ENCODE data around the gene LACC1. TPM values are rescaled to one million over a fixed set of nuclear protein-coding genes. Genes with fewer than 3 reads are reported as not detected.

Gene LACC1
- total and polyA plus RNA-seq, 2 donors (not counting 1 experiment from before 2014, with no cell fraction given): 1.4 to 5.3 TPM

DNA sequence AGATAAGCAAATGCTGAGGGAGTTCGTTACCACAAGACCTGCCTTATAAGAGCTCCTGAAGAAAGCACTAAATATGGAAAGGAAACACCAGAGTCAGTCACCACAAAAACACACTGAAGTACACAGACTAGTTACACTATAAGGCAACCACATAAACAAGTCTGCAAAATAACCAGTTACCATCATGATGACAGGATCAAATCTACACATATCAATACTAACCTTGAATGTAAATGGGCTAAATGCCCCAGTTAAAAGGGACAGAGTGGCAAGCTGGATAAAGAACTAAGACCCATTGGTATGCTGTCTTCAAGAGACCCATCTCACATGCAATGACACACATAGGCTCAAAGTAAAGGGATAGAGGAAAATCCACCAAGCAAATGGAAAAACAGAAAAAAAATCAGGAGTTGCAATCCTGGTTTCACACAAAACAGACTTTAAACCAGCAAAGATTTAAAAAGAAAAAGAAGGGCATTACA lies 26.7 kb upstream of the LACC1 start:
- H3K9me3 Mint-ChIP-seq (ENCODE audit: insufficient read depth): peaks cover 42% of the 10 kb centered on the region
- H3K27me3 ChIP-seq (replicated peaks in 1 of 4; ENCODE audit: control extremely low read depth in 1 of 4, control insufficient read depth in 3 of 4, insufficient read depth in 4 of 4, low read length in 3 of 4): no peaks in the 10 kb centered on the region
- no peak for TF ChIP-seq EZH2 (IDR thresholded peaks at IDR 0.05; ENCODE audit: borderline replicate concordance, insufficient read depth, low read depth, low read length, poor library complexity, severe bottlenecking)
- TF ChIP-seq, protein P1, sequence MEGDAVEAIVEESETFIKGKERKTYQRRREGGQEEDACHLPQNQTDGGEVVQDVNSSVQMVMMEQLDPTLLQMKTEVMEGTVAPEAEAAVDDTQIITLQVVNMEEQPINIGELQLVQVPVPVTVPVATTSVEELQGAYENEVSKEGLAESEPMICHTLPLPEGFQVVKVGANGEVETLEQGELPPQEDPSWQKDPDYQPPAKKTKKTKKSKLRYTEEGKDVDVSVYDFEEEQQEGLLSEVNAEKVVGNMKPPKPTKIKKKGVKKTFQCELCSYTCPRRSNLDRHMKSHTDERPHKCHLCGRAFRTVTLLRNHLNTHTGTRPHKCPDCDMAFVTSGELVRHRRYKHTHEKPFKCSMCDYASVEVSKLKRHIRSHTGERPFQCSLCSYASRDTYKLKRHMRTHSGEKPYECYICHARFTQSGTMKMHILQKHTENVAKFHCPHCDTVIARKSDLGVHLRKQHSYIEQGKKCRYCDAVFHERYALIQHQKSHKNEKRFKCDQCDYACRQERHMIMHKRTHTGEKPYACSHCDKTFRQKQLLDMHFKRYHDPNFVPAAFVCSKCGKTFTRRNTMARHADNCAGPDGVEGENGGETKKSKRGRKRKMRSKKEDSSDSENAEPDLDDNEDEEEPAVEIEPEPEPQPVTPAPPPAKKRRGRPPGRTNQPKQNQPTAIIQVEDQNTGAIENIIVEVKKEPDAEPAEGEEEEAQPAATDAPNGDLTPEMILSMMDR (IDR thresholded peaks at IDR 0.05): no peak

DNA sequence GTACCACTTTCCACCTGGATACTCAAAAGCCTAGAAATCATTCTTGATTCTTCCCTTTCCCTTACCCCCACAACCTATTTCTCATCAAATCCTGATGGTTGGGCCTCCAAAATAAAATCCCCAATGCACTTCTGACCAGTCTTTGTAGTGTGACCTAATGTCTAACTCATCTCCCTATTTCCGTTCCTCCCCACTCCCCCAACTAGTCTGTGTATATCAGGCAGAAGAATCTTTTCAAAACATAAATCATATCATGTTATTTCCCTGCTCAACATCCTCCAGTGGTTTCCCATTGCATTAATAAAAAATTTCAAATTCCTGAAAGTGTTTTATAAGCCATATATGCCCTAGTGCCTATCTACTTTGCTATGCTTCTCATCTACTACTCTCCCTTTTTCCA lies 17.8 kb upstream of the LACC1 start:
- CTCF ChIA-PET: no interaction called here
- POLR2A ChIA-PET: no interaction called here
- Histone ChIP-seq H3K27me3 (replicated peaks in 1 of 4; ENCODE audit: control extremely low read depth in 1 of 4, control insufficient read depth in 3 of 4, insufficient read depth in 4 of 4, low read length in 3 of 4) (no peaks in the 10 kb centered on the region), H3K9ac (ENCODE audit: low read length) (no peak overlapping the region), H3K9me3 (ENCODE audit: control extremely low read depth in 1 of 3, control insufficient read depth in 2 of 3, insufficient read depth in 1 of 3, low read length in 2 of 3) (peaks cover 0 to 1% (median 0%) of the 10 kb centered on the region in 3 donors), H3K36me3 (replicated peaks in 1 of 2; ENCODE audit: control extremely low read depth in 1 of 2, control insufficient read depth in 1 of 2, extremely low read depth in 1 of 2, insufficient read depth in 2 of 2, low read length in 1 of 2) (peaks cover 0 to 2% of the 10 kb centered on the region in 2 experiments), H3K4me2 (replicated peaks; ENCODE audit: low read depth, low read length, poor library complexity, severe bottlenecking) (no peak overlapping the region), H3K79me2 (ENCODE audit: control insufficient read depth, insufficient read depth, low read length) (no peaks in the 10 kb centered on the region), H3K4me1 (ENCODE audit: control insufficient read depth in 2 of 2, insufficient read depth in 2 of 2, low read length in 2 of 2) (no peaks in the 10 kb centered on the region), H4K20me1 (ENCODE audit: control insufficient read depth, insufficient read depth, low read length, poor library complexity, severe bottlenecking) (no peaks in the 10 kb centered on the region), H3K4me3 (ENCODE audit: control extremely low read depth in 1 of 5, extremely low read depth in 1 of 5, insufficient read depth in 1 of 5, low read depth in 2 of 5, low read length in 4 of 5) (no peak overlapping the region), H2AFZ (ENCODE audit: insufficient read depth, low read depth, low read length, poor library complexity, severe bottlenecking) (no peak overlapping the region), H3K27ac (ENCODE audit: low read length in 2 of 2) (no peak overlapping the region)
- no peaks in the 10 kb centered on the region for H3K9me3 Mint-ChIP-seq (ENCODE audit: insufficient read depth)
- no peak overlapping the region for H3K27ac Mint-ChIP-seq
- WGBS (ENCODE audit: insufficient coverage): no CpG with 5 or more reads among the region's 1 CpG
- TF ChIP-seq, protein P1 (IDR thresholded peaks at IDR 0.05): no peak
- no peak for TF ChIP-seq EZH2 (IDR thresholded peaks at IDR 0.05; ENCODE audit: borderline replicate concordance, insufficient read depth, low read depth, low read length, poor library complexity, severe bottlenecking)
- DNase-seq (no peak), ATAC-seq (ENCODE audit: low read depth) (no peak)
- no peaks in the 10 kb centered on the region for H3K27me3 Mint-ChIP-seq
- intact Hi-C loops (cut with micrococcal nuclease): no loop called here
- no peak overlapping the region for H3K4me3 Mint-ChIP-seq
- no peaks in the 10 kb centered on the region for H3K4me1 Mint-ChIP-seq

More for the DNA sequence above, 26.7 kb upstream of the LACC1 start:
- Histone ChIP-seq H3K9me3 (ENCODE audit: control extremely low read depth in 1 of 3, control insufficient read depth in 2 of 3, insufficient read depth in 1 of 3, low read length in 2 of 3) (peaks cover 8 to 32% (median 16%) of the 10 kb centered on the region in 3 donors), H4K20me1 (ENCODE audit: control insufficient read depth, insufficient read depth, low read length, poor library complexity, severe bottlenecking) (no peaks in the 10 kb centered on the region), H3K79me2 (ENCODE audit: control insufficient read depth, insufficient read depth, low read length) (no peaks in the 10 kb centered on the region), H3K4me3 (ENCODE audit: control extremely low read depth in 1 of 5, extremely low read depth in 1 of 5, insufficient read depth in 1 of 5, low read depth in 2 of 5, low read length in 4 of 5) (no peak overlapping the region), H2AFZ (ENCODE audit: insufficient read depth, low read depth, low read length, poor library complexity, severe bottlenecking) (no peak overlapping the region), H3K27ac (ENCODE audit: low read length in 2 of 2) (no peak overlapping the region), H3K36me3 (replicated peaks in 1 of 2; ENCODE audit: control extremely low read depth in 1 of 2, control insufficient read depth in 1 of 2, extremely low read depth in 1 of 2, insufficient read depth in 2 of 2, low read length in 1 of 2) (no peaks in the 10 kb centered on the region), H3K4me2 (replicated peaks; ENCODE audit: low read depth, low read length, poor library complexity, severe bottlenecking) (no peak overlapping the region), H3K9ac (ENCODE audit: low read length) (no peak overlapping the region), H3K4me1 (ENCODE audit: control insufficient read depth in 2 of 2, insufficient read depth in 2 of 2, low read length in 2 of 2) (no peaks in the 10 kb centered on the region)
- Mint-ChIP-seq H3K27ac (no peak overlapping the region), H3K27me3 (no peaks in the 10 kb centered on the region), H3K4me1 (no peaks in the 10 kb centered on the region), H3K4me3 (no peak overlapping the region)
- DNase-seq (no peak), ATAC-seq (ENCODE audit: low read depth) (no peak)
- CTCF ChIA-PET: no interaction called here
- WGBS (ENCODE audit: insufficient coverage): 100% methylated on average over 1 of the region's 1 CpG
- POLR2A ChIA-PET: no interaction called here
- intact Hi-C loops (cut with micrococcal nuclease): no loop called here

Data from B cell (primary cell).